GM12873 (cell line): ENCODE data around the gene OXA1L.

Source experiments
- CTCF ChIP-seq: IDR thresholded peaks from 2 replicates; pipeline ENCODE4 v1.5.1; 2012; ENCODE audit warnings: low read depth, mild to moderate bottlenecking, moderate library complexity, low read length, control low read depth; ENCODE audit not compliant: insufficient read depth; ENCODE audit errors: missing control alignments

Gene OXA1L

GRCh38 chr14:22772725-22773124, 6.2 kb downstream of the OXA1L start:
- TF ChIP-seq CTCF, result no peak

- no peak for TF ChIP-seq CTCF
These were observed 6.9 kb downstream of the OXA1L start for GRCh38 chr14:22773162-22774010.

- no peak for TF ChIP-seq CTCF
These were observed 7.7 kb downstream of the OXA1L start for GRCh38 chr14:22774011-22774706.

- no peak for TF ChIP-seq CTCF
These were observed 9.7 kb downstream of the OXA1L start for GRCh38 chr14:22776215-22776614.

- no peak for TF ChIP-seq CTCF
These were observed 11.6 kb downstream of the OXA1L start for GRCh38 chr14:22778084-22778483.

GRCh38 chr14:22780105-22780679, 13.7 kb downstream of the OXA1L start:
- no peak for TF ChIP-seq CTCF

GRCh38 chr14:22780941-22781300, 14.4 kb downstream of the OXA1L start:
- no peak for TF ChIP-seq CTCF
